Stimulated activated CD8-positive, alpha-beta memory T cell treated with anti-CD3 and anti-CD28 coated beads, Interleukin-15, amount 100 ng/mL, for 4 hours (primary cell): ENCODE measurements around the gene KIF17.
"Not testable (repeated sequence)": the region's sequence is repeated elsewhere in the genome, so short reads cannot be mapped to it uniquely, and the experiment has no call there.

Source experiments
- DNase-seq, 2 donors: peaks; one replicate each; pipeline ENCODE4 v3.0.0-alpha.2; 2020; ENCODE audit warnings: low read depth in 2 of 2

Gene KIF17

GRCh38 chr1:20727746-20728316, 10.0 kb upstream of the KIF17 start:
- no peak for DNase-seq

- no peak for DNase-seq
Measured at GRCh38 chr1:20726932-20727745, 9.3 kb upstream of the KIF17 start.

- DNase-seq, result no peak
Measured at GRCh38 chr1:20726118-20726911, 8.5 kb upstream of the KIF17 start.

- DNase-seq, result no peak
Measured at GRCh38 chr1:20725189-20726117, 7.6 kb upstream of the KIF17 start.

- no peak for DNase-seq
Measured at GRCh38 chr1:20724364-20725188, 6.8 kb upstream of the KIF17 start.

GRCh38 chr1:20723537-20724363, 5.9 kb upstream of the KIF17 start:
- no peak for DNase-seq

- DNase-seq, result no peak
Measured at GRCh38 chr1:20723159-20723536, 5.3 kb upstream of the KIF17 start.

GRCh38 chr1:20721117-20722061, 3.6 kb upstream of the KIF17 start:
- no peak for DNase-seq

- DNase-seq, result no peak
Measured at GRCh38 chr1:20720631-20721091, 2.9 kb upstream of the KIF17 start.

GRCh38 chr1:20719871-20720620, 2.2 kb upstream of the KIF17 start:
- DNase-seq, result no peak

GRCh38 chr1:20719261-20719660, 1.5 kb upstream of the KIF17 start:
- DNase-seq, result no peak

- DNase-seq, result not testable (repeated sequence)
Measured at GRCh38 chr1:20718343-20718882, 606 bp upstream of the KIF17 start.

- DNase-seq, result no peak
Measured at GRCh38 chr1:20716232-20716631, 1.6 kb downstream of the KIF17 start.

- no peak for DNase-seq
Measured at GRCh38 chr1:20715406-20715805, 2.4 kb downstream of the KIF17 start.

- DNase-seq, result no peak
Measured at GRCh38 chr1:20713440-20713839, 4.4 kb downstream of the KIF17 start.

- no peak for DNase-seq
Measured at GRCh38 chr1:20712215-20712577, 5.6 kb downstream of the KIF17 start.
